Mucosa of stomach (tissue), 1 donor: ENCODE results near the gene TTYH2.
"Not testable (repeated sequence)": the region's sequence is repeated elsewhere in the genome, so short reads cannot be mapped to it uniquely, and the experiment has no call there.

ENCODE experiments used
- H3K27me3 ChIP-seq: one replicate; pipeline ENCODE4 v1.7.0; 2013; ENCODE audit warnings: mild to moderate bottlenecking, low read length; ENCODE audit not compliant: control insufficient read depth, insufficient read depth
- H3K36me3 ChIP-seq: one replicate; pipeline ENCODE4 v1.7.0; 2013; ENCODE audit warnings: low read length; ENCODE audit not compliant: control insufficient read depth, insufficient read depth
- H3K4me1 ChIP-seq: one replicate; pipeline ENCODE4 v1.7.0; 2013; ENCODE audit warnings: mild to moderate bottlenecking, low read length; ENCODE audit not compliant: control insufficient read depth, insufficient read depth
- H3K4me3 ChIP-seq: one replicate; pipeline ENCODE4 v1.7.0; 2013; ENCODE audit warnings: low read length
- H3K9ac ChIP-seq: one replicate; pipeline ENCODE4 v1.7.0; 2013; ENCODE audit warnings: mild to moderate bottlenecking, low read length, moderate library complexity
- H3K9me3 ChIP-seq: one replicate; pipeline ENCODE4 v1.7.0; 2013; ENCODE audit warnings: mild to moderate bottlenecking, low read length, moderate library complexity; ENCODE audit not compliant: control insufficient read depth
- donor health status: Pancreatic carcinoma.

Gene TTYH2

DNA sequence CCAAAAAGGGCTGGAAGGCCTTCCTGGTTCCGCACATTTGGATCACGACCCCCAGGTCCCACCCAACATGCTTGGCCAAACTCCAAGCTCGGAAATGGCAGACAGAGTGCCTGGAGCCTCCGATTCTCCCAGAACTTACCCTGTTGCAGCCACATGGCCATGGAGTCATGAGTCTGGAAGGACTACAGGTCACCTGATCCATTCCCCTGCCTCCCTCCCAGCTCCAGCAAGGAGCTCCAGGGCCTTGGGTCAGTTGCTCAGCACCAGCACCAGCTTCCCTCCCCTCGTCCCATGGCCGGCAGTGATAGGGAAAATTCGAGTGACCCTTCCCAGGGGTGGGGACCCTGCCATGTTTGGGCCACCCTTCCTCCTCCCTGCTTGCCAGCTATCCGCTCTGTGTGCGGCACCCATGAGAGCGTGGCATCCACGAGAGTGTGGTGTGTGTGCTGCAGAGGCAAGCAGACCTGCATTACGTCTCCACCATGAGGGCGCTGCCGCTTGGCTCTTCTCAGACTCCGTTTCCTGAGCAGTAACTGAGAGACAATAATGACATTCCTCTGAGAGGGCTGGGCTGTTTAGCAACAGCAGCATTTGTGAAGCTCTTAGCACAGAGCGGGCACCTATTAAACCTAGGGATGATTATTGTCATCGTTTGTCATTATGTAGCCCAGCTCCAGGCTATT is 31.2 kb upstream of the TTYH2 start:
- Histone ChIP-seq H3K4me3 (no peak overlapping the region), H3K9me3 (no peaks in the 10 kb centered on the region), H3K9ac (no peak overlapping the region), H3K36me3 (no peaks in the 10 kb centered on the region), H3K27me3 (peaks cover 7% of the 10 kb centered on the region), H3K4me1 (no peaks in the 10 kb centered on the region)

DNA sequence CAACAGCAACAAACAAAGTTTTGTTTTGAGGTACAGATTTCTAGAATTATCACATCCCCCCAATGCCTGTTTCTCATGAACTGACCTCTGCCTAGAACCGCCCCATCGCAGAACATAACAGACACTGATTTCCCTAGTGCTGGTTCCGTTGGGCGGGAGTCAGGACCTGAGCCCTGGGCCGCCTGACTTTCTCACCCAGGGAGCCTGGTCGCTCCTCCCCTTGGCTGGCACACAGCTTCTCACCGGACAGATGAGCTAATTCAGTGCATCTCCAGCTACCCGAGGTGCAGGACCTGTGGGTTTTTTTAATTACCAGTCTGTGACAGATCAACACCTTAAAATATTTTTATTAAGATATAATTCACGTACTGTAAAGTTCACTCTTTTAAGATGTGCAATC is 30.0 kb upstream of the TTYH2 start:
- no peak overlapping the region for H3K4me3 ChIP-seq
- peaks cover 4% of the 10 kb centered on the region for H3K27me3 ChIP-seq
- no peaks in the 10 kb centered on the region for H3K9me3 ChIP-seq
- H3K9ac ChIP-seq = no peak overlapping the region
- H3K36me3 ChIP-seq = no peaks in the 10 kb centered on the region
- H3K4me1 ChIP-seq = no peaks in the 10 kb centered on the region

DNA sequence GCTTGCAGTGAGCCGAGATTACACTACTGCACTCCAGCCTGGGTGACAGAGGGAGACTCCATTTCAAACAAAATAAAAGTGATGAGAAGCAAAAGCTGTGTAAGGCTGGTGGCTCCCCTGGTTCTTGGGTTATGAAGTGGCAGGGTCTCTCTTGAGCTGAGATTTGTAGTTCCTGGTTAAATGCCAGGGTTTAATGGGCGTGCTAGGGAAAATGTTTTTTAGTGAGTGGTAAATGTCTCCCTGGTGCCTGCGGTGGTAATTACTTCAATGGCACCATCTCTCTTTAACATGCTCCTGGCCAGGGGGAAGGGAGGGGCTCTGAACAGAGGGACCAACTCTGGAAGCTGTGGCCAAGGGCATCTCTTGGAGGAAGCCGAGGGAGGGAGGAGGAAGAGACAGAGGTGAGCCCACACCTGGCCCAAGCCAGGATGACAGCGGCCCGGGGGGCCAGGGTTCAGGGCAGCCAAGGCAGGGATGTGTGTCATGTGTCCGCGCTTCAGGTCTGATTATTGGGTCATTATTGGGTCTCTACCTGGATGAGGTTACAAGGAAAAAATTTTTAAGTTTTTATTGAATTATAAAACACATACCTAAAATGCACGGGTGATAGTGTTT is 27.7 kb upstream of the TTYH2 start:
- H3K9ac ChIP-seq = no peak overlapping the region
- H3K27me3 ChIP-seq = no peaks in the 10 kb centered on the region
- no peaks in the 10 kb centered on the region for H3K4me1 ChIP-seq
- H3K4me3 ChIP-seq = no peak overlapping the region
- H3K36me3 ChIP-seq = no peaks in the 10 kb centered on the region
- no peaks in the 10 kb centered on the region for H3K9me3 ChIP-seq

- no peaks in the 10 kb centered on the region for H3K9me3 ChIP-seq
- no peaks in the 10 kb centered on the region for H3K4me1 ChIP-seq
- H3K4me3 ChIP-seq = no peak overlapping the region
- no peaks in the 10 kb centered on the region for H3K36me3 ChIP-seq
- H3K9ac ChIP-seq = no peak overlapping the region
- no peaks in the 10 kb centered on the region for H3K27me3 ChIP-seq
Measured at GRCh38 chr17:74186498-74186897, 26.9 kb upstream of the TTYH2 start.

- H3K9me3 ChIP-seq = no peaks in the 10 kb centered on the region
- no peaks in the 10 kb centered on the region for H3K36me3 ChIP-seq
- H3K9ac ChIP-seq = no peak overlapping the region
- no peak overlapping the region for H3K4me3 ChIP-seq
- no peaks in the 10 kb centered on the region for H3K27me3 ChIP-seq
- peaks cover 2% of the 10 kb centered on the region for H3K4me1 ChIP-seq
Measured at GRCh38 chr17:74187761-74188160, 25.6 kb upstream of the TTYH2 start.

DNA sequence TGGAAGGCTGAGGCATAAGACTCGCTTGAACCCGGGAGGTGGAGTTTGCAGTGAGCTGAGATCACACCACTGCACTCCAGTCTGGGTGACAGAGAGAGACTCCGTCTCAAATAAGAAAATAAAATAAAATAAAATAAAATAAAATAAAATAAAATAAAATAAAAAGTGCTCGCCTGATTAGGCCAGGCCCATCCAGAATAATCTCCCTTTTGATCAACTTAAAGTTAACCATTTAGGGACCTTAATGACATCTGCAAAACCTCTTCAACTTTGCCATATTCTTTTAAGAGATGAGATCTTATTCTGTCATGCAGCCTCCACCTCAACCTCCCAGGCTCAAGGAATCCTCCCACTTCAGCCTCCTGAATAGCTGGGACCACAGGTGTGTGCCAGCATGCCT is 24.7 kb upstream of the TTYH2 start:
- H3K4me1 ChIP-seq = peaks cover 11% of the 10 kb centered on the region
- H3K36me3 ChIP-seq, H3K9me3 ChIP-seq, H3K4me3 ChIP-seq, H3K27me3 ChIP-seq, H3K9ac ChIP-seq: not testable (repeated sequence)

DNA sequence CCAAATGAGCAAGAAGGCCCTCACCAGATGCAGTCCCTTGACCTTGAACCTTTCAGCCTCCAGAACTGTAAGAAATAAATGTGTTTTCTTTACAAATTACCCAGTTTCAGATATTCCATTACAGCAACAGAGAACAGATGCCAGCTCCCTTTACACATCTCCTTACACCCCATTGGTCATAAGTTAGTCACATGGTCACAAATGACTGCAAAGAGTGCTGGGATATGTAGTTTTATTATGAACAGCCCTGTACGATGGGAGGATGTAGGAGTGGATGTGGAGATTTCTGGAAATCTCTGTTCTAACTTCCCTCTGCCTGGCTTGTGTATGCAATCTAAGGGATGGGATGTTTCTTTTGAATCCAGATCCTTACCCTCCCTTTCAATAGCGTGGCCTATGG is 23.2 kb upstream of the TTYH2 start:
- Histone ChIP-seq H3K27me3 (peaks cover 9% of the 10 kb centered on the region), H3K9ac (no peak overlapping the region), H3K36me3 (no peaks in the 10 kb centered on the region), H3K4me1 (peaks cover 11% of the 10 kb centered on the region), H3K9me3 (no peaks in the 10 kb centered on the region), H3K4me3 (no peak overlapping the region)

GRCh38 chr17:74190807-74191406 is 22.5 kb upstream of the TTYH2 start:
- no peak overlapping the region for H3K9ac ChIP-seq
- H3K27me3 ChIP-seq = peaks cover 17% of the 10 kb centered on the region
- H3K4me1 ChIP-seq = peaks cover 11% of the 10 kb centered on the region
- no peaks in the 10 kb centered on the region for H3K9me3 ChIP-seq
- H3K36me3 ChIP-seq = no peaks in the 10 kb centered on the region
- no peak overlapping the region for H3K4me3 ChIP-seq

- no peak overlapping the region for H3K4me3 ChIP-seq
- H3K36me3 ChIP-seq = no peaks in the 10 kb centered on the region
- peaks cover 33% of the 10 kb centered on the region for H3K27me3 ChIP-seq
- H3K9me3 ChIP-seq = no peaks in the 10 kb centered on the region
- no peak overlapping the region for H3K9ac ChIP-seq
- peaks cover 11% of the 10 kb centered on the region for H3K4me1 ChIP-seq
Measured at GRCh38 chr17:74192950-74193781, 20.2 kb upstream of the TTYH2 start.

DNA sequence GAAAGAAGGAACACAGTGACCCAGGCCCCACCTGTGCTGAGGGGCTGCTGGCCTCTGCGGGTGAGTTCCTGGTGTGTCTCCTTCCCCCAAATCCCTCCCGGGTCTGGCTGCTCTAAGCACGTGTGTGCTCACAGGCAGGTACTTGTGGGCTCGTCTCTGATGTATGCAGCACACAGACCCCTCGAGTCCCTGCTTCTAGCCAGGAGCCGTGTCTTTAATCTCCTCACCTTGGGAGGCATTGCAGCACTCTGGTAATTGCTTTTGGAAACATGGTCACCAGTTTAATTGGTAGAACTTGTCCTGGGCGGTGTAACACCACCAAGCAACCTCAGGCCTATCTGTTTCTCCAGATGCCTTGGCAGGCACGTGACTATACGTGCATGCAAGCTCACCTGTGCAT is 18.7 kb upstream of the TTYH2 start:
- H3K27me3 ChIP-seq = peaks cover 37% of the 10 kb centered on the region
- no peak overlapping the region for H3K4me3 ChIP-seq
- no peaks in the 10 kb centered on the region for H3K9me3 ChIP-seq
- no peak overlapping the region for H3K9ac ChIP-seq
- H3K36me3 ChIP-seq = no peaks in the 10 kb centered on the region
- peaks cover 17% of the 10 kb centered on the region for H3K4me1 ChIP-seq

- H3K27me3 ChIP-seq = peaks cover 55% of the 10 kb centered on the region
- no peak overlapping the region for H3K4me3 ChIP-seq
- H3K9ac ChIP-seq = no peak overlapping the region
- H3K36me3 ChIP-seq = no peaks in the 10 kb centered on the region
- H3K4me1 ChIP-seq = peaks cover 18% of the 10 kb centered on the region
- H3K9me3 ChIP-seq = no peaks in the 10 kb centered on the region
Measured at GRCh38 chr17:74196541-74197317, 16.6 kb upstream of the TTYH2 start.
